Endothelial cell of umbilical vein (primary cell): ENCODE measurements around the gene FLT4. TPM values are rescaled to one million over a fixed set of nuclear protein-coding genes. Genes with fewer than 3 reads are reported as not detected.

Experiments used
- BruUV-seq: library from RNA; stranded (reverse); fragments of 400-500 nt; replicated peaks from 2 replicates; lab custom pipeline; 2021; lab: Mats Ljungman, UMichigan
- CTCF ChIA-PET: fragments of 300-600, 350-600 bp; sonication (Branson Sonifier 250); formaldehyde crosslinking; loops from one replicate; lab custom pipeline; 2021; ENCODE audit warnings: antibody characterized with exemption, inconsistent platforms; lab: Charles Lee
- POLR2A ChIA-PET: fragments of 300-600, 350-600 bp; sonication (Branson Sonifier 250); formaldehyde crosslinking; loops from one replicate; lab custom pipeline; 2021; ENCODE audit warnings: antibody characterized with exemption, inconsistent platforms; lab: Charles Lee
- DNase-seq: peaks from one replicate; pipeline ENCODE4 v3.0.0-alpha.2; 2011; ENCODE audit warnings: low read depth, low spot score
- FAIRE-seq: peaks from 2 replicates; lab custom pipeline; 2011; peaks lifted over from hg19 to GRCh38; lab: Jason Lieb, UNC
- H2AFZ ChIP-seq: 2 replicates; pipeline ENCODE4 v1.6.0; 2012; ENCODE audit warnings: low read depth, low read length, control low read depth, inconsistent platforms
- H3K27ac ChIP-seq: 2 replicates; pipeline ENCODE4 v1.5.1; 2011; ENCODE audit warnings: low read depth, mild to moderate bottlenecking, control low read depth, low read length, moderate library complexity; ENCODE audit not compliant: insufficient read depth
- H3K27me3 ChIP-seq, 2 experiments: 2 replicates each; pipeline versions ENCODE4 v1.6.0 to v1.6.1; 2011; ENCODE audit warnings: low read length in 2 of 2, mixed read lengths in 1 of 2; ENCODE audit not compliant: control insufficient read depth in 2 of 2, insufficient read depth in 2 of 2
- H3K36me3 ChIP-seq, 2 experiments: 2 replicates in 1 of 2; 3 replicates in 1 of 2; pipeline ENCODE4 v1.5.1; 2011; ENCODE audit warnings: low read length in 2 of 2, mild to moderate bottlenecking in 1 of 2, moderate library complexity in 1 of 2; ENCODE audit not compliant: control insufficient read depth in 2 of 2, insufficient read depth in 2 of 2; ENCODE audit errors: extremely low read depth in 1 of 2
- H3K4me1 ChIP-seq: 3 replicates; pipeline ENCODE4 v1.5.1; 2011; ENCODE audit warnings: mild to moderate bottlenecking, low read length; ENCODE audit not compliant: control insufficient read depth, insufficient read depth; ENCODE audit errors: extremely low read depth
- H3K4me2 ChIP-seq: 2 replicates; pipeline ENCODE4 v1.6.1; 2011; ENCODE audit warnings: low read length, control low read depth, mixed read lengths; ENCODE audit not compliant: insufficient read depth
- H3K4me3 ChIP-seq, 3 experiments: fragments of 200-600 bp in 1 of 3; sonication (generic), shearing (Covaris generic) in 1 of 3; replicated peaks in 1 of 3; 2 replicates each; pipeline ENCODE4 v1.5.1; 2011 to 2016; ENCODE audit warnings: control low read depth in 3 of 3, low read length in 3 of 3, mild to moderate bottlenecking in 2 of 3, inconsistent platforms in 1 of 3, low read depth in 1 of 3, moderate library complexity in 1 of 3; ENCODE audit not compliant: insufficient read depth in 1 of 3
- H3K79me2 ChIP-seq: 2 replicates; pipeline ENCODE4 v1.6.0; 2012; ENCODE audit warnings: low read length, inconsistent platforms; ENCODE audit not compliant: control insufficient read depth, insufficient read depth
- H3K9ac ChIP-seq: replicated peaks from 2 replicates; pipeline ENCODE3; 2011; ENCODE audit warnings: low read length, control low read depth; ENCODE audit not compliant: insufficient read depth; ENCODE audit errors: extremely low read depth
- H3K9me1 ChIP-seq: replicated peaks from 3 replicates; pipeline ENCODE4 v1.6.0; 2011; ENCODE audit warnings: mild to moderate bottlenecking, low read length; ENCODE audit not compliant: control insufficient read depth, insufficient read depth; ENCODE audit errors: extremely low read depth
- H3K9me3 ChIP-seq: replicated peaks from 2 replicates; pipeline ENCODE4 v1.5.1; 2012; ENCODE audit warnings: low read length, inconsistent platforms; ENCODE audit not compliant: control insufficient read depth, insufficient read depth
- H4K20me1 ChIP-seq: replicated peaks from 2 replicates; pipeline ENCODE3; 2011; ENCODE audit warnings: mild to moderate bottlenecking, low read length; ENCODE audit not compliant: control insufficient read depth, insufficient read depth; ENCODE audit errors: extremely low read depth
- CTCF ChIP-seq, 2 donors: IDR thresholded peaks; 1 replicate in 1 of 2; 2 replicates in 1 of 2; pipeline ENCODE4 v1.5.1; 2011; ENCODE audit warnings: low read length in 2 of 2, mild to moderate bottlenecking in 2 of 2, moderate library complexity in 2 of 2, control low read depth in 1 of 2, inconsistent platforms in 1 of 2, low read depth in 1 of 2; ENCODE audit not compliant: insufficient read depth in 1 of 2; ENCODE audit errors: extremely low read depth in 1 of 2
- EZH2 ChIP-seq: IDR thresholded peaks from 2 replicates; pipeline ENCODE4 v1.6.1; 2012; ENCODE audit warnings: borderline replicate concordance, low read depth, mild to moderate bottlenecking, moderate library complexity, low read length, inconsistent platforms; ENCODE audit not compliant: severe bottlenecking
- GATA2 ChIP-seq: IDR thresholded peaks from 2 replicates; pipeline ENCODE4 v1.7.0; 2011; ENCODE audit warnings: low read depth, mild to moderate bottlenecking, moderate library complexity, mixed read lengths, low read length; ENCODE audit not compliant: insufficient read length, insufficient read depth
- JUN ChIP-seq: IDR thresholded peaks from 2 replicates; pipeline ENCODE4 v1.6.1; 2011; ENCODE audit warnings: borderline replicate concordance, low read depth; ENCODE audit not compliant: insufficient read length, insufficient read depth
- MAX ChIP-seq: IDR thresholded peaks from 2 replicates; pipeline ENCODE4 v1.6.1; 2011; ENCODE audit not compliant: insufficient read depth, insufficient read length
- MYC ChIP-seq: IDR thresholded peaks from one replicate; pipeline ENCODE4 v1.6.1; 2011; ENCODE audit warnings: mild to moderate bottlenecking, low read depth, low read length
- POLR2A ChIP-seq: IDR thresholded peaks from 2 replicates; pipeline ENCODE4 v1.6.1; 2012; ENCODE audit warnings: low read depth, mild to moderate bottlenecking, control low read depth, low read length
- POLR2AphosphoS5 ChIP-seq: IDR thresholded peaks from 2 replicates; pipeline ENCODE4 v1.6.1; 2012; ENCODE audit warnings: low read depth, mild to moderate bottlenecking, control low read depth, low read length, moderate library complexity; ENCODE audit not compliant: insufficient read depth
- dilution Hi-C: fragments of 300-500 bp; cut with MboI; formaldehyde crosslinking; loops from one replicate; pipeline ENCODE4 v1.15.0; 2019; ENCODE audit warnings: low sequenced_read_pairs; ENCODE audit not compliant: extremely low pct_ligation_motif_present
- intact Hi-C: fragments of 100-400 bp; cut with micrococcal nuclease; formaldehyde crosslinking; loops from one replicate; pipeline ENCODE4 v1.10.0; 2022
- polyA plus RNA-seq, 4 experiments: library from polyadenylated mRNA; depleted of rRNA in 3 of 4; stranded (reverse) in 3 of 4; unstranded in 1 of 4; fragments of >200 nt; gene quantifications; 2 replicates each; pipeline versions ENCODE4 v1.2.1 to v1.2.3, GENCODE V29; 2011 to 2012; ENCODE audit warnings: missing spikeins in 1 of 4
- total RNA-seq: library from RNA; stranded (reverse); gene quantifications from 2 replicates; pipeline ENCODE4 v1.2.3, GENCODE V29; 2021

The FLT4 gene
- total and polyA plus RNA-seq, 2 donors (not counting 3 experiments of a cell fraction or from before 2014, with no cell fraction given) = 44.4 to 71.5 TPM

- Histone ChIP-seq H3K9me1 (no peaks in the 10 kb centered on the region), H3K9me3 (no peaks in the 10 kb centered on the region), H3K4me3 (peak within 1 kb of the TSS in 1 of 3 experiments; percentile 2), H3K4me1 (no peaks in the 10 kb centered on the region), H2AFZ (no peak within 1 kb of the TSS), H3K4me2 (no peak within 1 kb of the TSS), H4K20me1 (no peaks in the 10 kb centered on the region), H3K36me3 (no peaks in the 10 kb centered on the region), H3K27me3 (peaks cover 21 to 35% of the 10 kb centered on the region in 2 experiments), H3K9ac (no peak within 1 kb of the TSS), H3K79me2 (no peaks in the 10 kb centered on the region), H3K27ac (no peak within 1 kb of the TSS)
- POLR2A ChIA-PET = no interaction called here
- dilution Hi-C loops = no loop called here
- no peak for TF ChIP-seq CTCF (IDR thresholded peaks at IDR 0.05; ENCODE audit: extremely low read depth in 1 of 2, insufficient read depth in 1 of 2, low read depth in 1 of 2, low read length in 2 of 2)
- DNase-seq (no peak), FAIRE-seq (no peak)
- CTCF ChIA-PET = no interaction called here
- no TSS peak for BruUV-seq
- intact Hi-C loops = no loop called here
Observed at GRCh38 chr5:180591311-180591887, 58.0 kb downstream of the FLT4 start, which contains the start of gene SCGB3A1. Gene SCGB3A1 (minus strand): TSS chr5:180591499. CDS start chr5:180591462, 37 bp downstream.

- Histone ChIP-seq H4K20me1 (no peaks in the 10 kb centered on the region), H3K27ac (no peak overlapping the region), H3K4me1 (no peaks in the 10 kb centered on the region), H3K4me3 (peak overlapping the region in 1 of 3 experiments; percentile 2), H3K27me3 (peaks cover 21 to 35% of the 10 kb centered on the region in 2 experiments), H3K9me3 (no peaks in the 10 kb centered on the region), H3K36me3 (no peaks in the 10 kb centered on the region), H3K4me2 (no peak overlapping the region), H3K9ac (no peak overlapping the region), H2AFZ (no peak overlapping the region), H3K79me2 (no peaks in the 10 kb centered on the region), H3K9me1 (no peaks in the 10 kb centered on the region)
- TF ChIP-seq POLR2AphosphoS5 = no peak
- no peak for TF ChIP-seq MYC
- TF ChIP-seq EZH2 = peak; percentile 71
- TF ChIP-seq GATA2 = no peak
- TF ChIP-seq JUN = no peak
- TF ChIP-seq POLR2A = no peak
- TF ChIP-seq MAX = no peak
- intact Hi-C loops = no loop called here
- CTCF ChIA-PET = interaction anchor here (1.1 kb wide), 1 partner anchor 14 kb away, joined by 3 read pairs; no protein-coding TSS in a partner anchor
- dilution Hi-C loops = no loop called here
- POLR2A ChIA-PET = no interaction called here
- DNase-seq (no peak), FAIRE-seq (no peak)
- no TSS peak for BruUV-seq
Observed at GRCh38 chr5:180590543-180591310, 58.7 kb downstream of the FLT4 start.
